Right lobe of liver (tissue), 6 donors: Measurements from ENCODE around the gene CD69. TPM values are rescaled to one million over a fixed set of nuclear protein-coding genes. Genes with fewer than 3 reads are reported as not detected.

ENCODE experiments used
- ATAC-seq, 4 donors: fragments of 200-7000 bp; cut with Tn5 transposase; one replicate each; pipeline ENCODE4 v1.9.1; 2020; ENCODE audit warnings: mild to moderate bottlenecking in 4 of 4, moderate library complexity in 4 of 4
- DNase-seq, 3 donors: peaks; one replicate each; pipeline ENCODE4 v3.0.0-alpha.2; 2020
- H3K27ac ChIP-seq, 3 donors: fragments of 200-600 bp; one replicate each; pipeline ENCODE4 v1.8.0; 2022
- H3K27me3 ChIP-seq, 2 donors: fragments of 200-600 bp; one replicate each; pipeline ENCODE4 v1.8.0; 2022
- H3K36me3 ChIP-seq, 4 donors: fragments of 200-600 bp; sonication (generic) in 1 of 4; one replicate each; pipeline versions ENCODE4 v1.5.1 to v1.8.0; 2017 to 2022; ENCODE audit warnings: control low read depth in 1 of 4
- H3K4me1 ChIP-seq, 4 donors: fragments of 200-600 bp; sonication (generic) in 1 of 4; one replicate each; pipeline versions ENCODE4 v1.5.1 to v1.8.0; 2017 to 2022; ENCODE audit warnings: control low read depth in 1 of 4
- H3K4me3 ChIP-seq, 3 donors: fragments of 200-600 bp; one replicate each; pipeline ENCODE4 v1.8.0; 2022
- H3K9me3 ChIP-seq, 4 donors: fragments of 200-600 bp; sonication (generic) in 1 of 4; one replicate each; pipeline versions ENCODE4 v1.5.1 to v1.8.0; 2017 to 2022; ENCODE audit warnings: control low read depth in 1 of 4
- CTCF ChIP-seq, 4 donors: fragments of 200-600 bp in 3 of 4; fragments of 450-650 bp in 1 of 4; IDR thresholded peaks; one replicate each; pipeline versions ENCODE4 v1.5.1 to v1.8.0; 2016 to 2022; ENCODE audit warnings: antibody characterized with exemption in 4 of 4, mild to moderate bottlenecking in 2 of 4
- POLR2A ChIP-seq: fragments of 450-650 bp; IDR thresholded peaks from one replicate; pipeline ENCODE4 v1.6.1; 2017; ENCODE audit warnings: antibody characterized with exemption, mild to moderate bottlenecking
- WGBS: methylation state at CpG from one replicate; pipeline ENCODE4 v1.1.6; 2018; ENCODE audit warnings: low coverage, low lambda C conversion rate; ENCODE audit not compliant: insufficient coverage; ENCODE audit errors: missing lambda C conversion rate; 5-methylcytosine and 5-hydroxymethylcytosine counted together
- intact Hi-C, 2 donors: fragments of 100-400 bp; cut with DNase I; formaldehyde crosslinking; loops; one replicate each; pipeline versions ENCODE4 v1.11.2 to v1.14.1; 2022
- long read RNA-seq: library from polyadenylated mRNA; unstranded; transcript quantifications from one replicate; pipeline ENCODE4 v2.0.0, GENCODE V29; 2019
- total RNA-seq, 6 experiments: library from RNA; depleted of rRNA in 2 of 6; stranded (reverse); fragments of >200 nt in 2 of 6; fragmentation: NEBNext Ultra II Directional in 3 of 6; extraction: Animal tissue kit (Norgen Biotek cat#: 25700) in 3 of 6; gene quantifications; one replicate each; pipeline versions ENCODE4 v1.1.0 to v1.2.4, GENCODE V29; 2016 to 2023
- donor health status: DM: no; HTN: yes; CAD: no.
- donor health status: DM: no; HTN: no; CAD: no.
- donor health status: DM: no; HTN: no; CAD: no.
- donor health status: DM: no; HTN: yes; CAD: no.
- donor health status: DM: no; HTN: yes; CAD: no.

Gene CD69
- total RNA-seq: 1 to 10 TPM in 3 of 6 experiments, under 1 TPM in 3; 0.26 to 2.3 (median 1.0) TPM
- long read RNA-seq: 0 reads

- DNase-seq (no peak), ATAC-seq (peak; percentile 47 to 57 (median 52))
- Histone ChIP-seq H3K36me3 (no peaks in the 10 kb centered on the region), H3K9me3 (no peaks in the 10 kb centered on the region), H3K4me3 (no peak within 1 kb of the TSS), H3K27ac (no peak within 1 kb of the TSS), H3K4me1 (no peaks in the 10 kb centered on the region), H3K27me3 (no peaks in the 10 kb centered on the region)
- intact Hi-C loops: no loop called here
- 50% methylated on average over 6 of the region's 6 CpGs for whole genome bisulfite sequencing
- TF ChIP-seq POLR2A (peak; percentile 64), CTCF (IDR thresholded peaks at IDR 0.05) (no peak)
Observed at GRCh38 chr12:9760699-9761418, at the start of gene CD69. Gene CD69, minus strand, starts transcription at chr12:9760901. Its CDS starts 81 bp downstream, at chr12:9760820.

- no peak for TF ChIP-seq POLR2A
- TF ChIP-seq CTCF (IDR thresholded peaks at IDR 0.05): no peak
- no peaks in the 10 kb centered on the region for H3K9me3 ChIP-seq
- ATAC-seq (no peak), DNase-seq (no peak)
- no peak overlapping the region for H3K4me3 ChIP-seq
- H3K36me3 ChIP-seq: no peaks in the 10 kb centered on the region
- H3K27ac ChIP-seq: no peak overlapping the region
- H3K4me1 ChIP-seq: no peaks in the 10 kb centered on the region
- no peaks in the 10 kb centered on the region for H3K27me3 ChIP-seq
- intact Hi-C loops: no loop called here
Observed at GRCh38 chr12:9809866-9810265, 49.2 kb upstream of the CD69 start.

- H3K4me1 ChIP-seq: no peaks in the 10 kb centered on the region
- TF ChIP-seq POLR2A (no peak), CTCF (IDR thresholded peaks at IDR 0.05) (no peak)
- no peak for DNase-seq
- ATAC-seq: no peak
- H3K4me3 ChIP-seq: no peak overlapping the region
- no peaks in the 10 kb centered on the region for H3K36me3 ChIP-seq
- no peaks in the 10 kb centered on the region for H3K27me3 ChIP-seq
- 79% methylated on average over 4 of the region's 4 CpGs for WGBS
- H3K9me3 ChIP-seq: no peaks in the 10 kb centered on the region
- intact Hi-C loops: no loop called here
- no peak overlapping the region for H3K27ac ChIP-seq
Observed at GRCh38 chr12:9809338-9809737, 48.6 kb upstream of the CD69 start.

- no peaks in the 10 kb centered on the region for H3K27me3 ChIP-seq
- intact Hi-C loops: no loop called here
- no peaks in the 10 kb centered on the region for H3K9me3 ChIP-seq
- 64% methylated on average over 3 of the region's 3 CpGs for WGBS
- ATAC-seq (no peak), DNase-seq (no peak)
- no peak overlapping the region for H3K27ac ChIP-seq
- no peak for TF ChIP-seq CTCF (IDR thresholded peaks at IDR 0.05)
- no peak overlapping the region for H3K4me3 ChIP-seq
- no peaks in the 10 kb centered on the region for H3K36me3 ChIP-seq
- no peaks in the 10 kb centered on the region for H3K4me1 ChIP-seq
Observed at GRCh38 chr12:9808504-9808903, 47.8 kb upstream of the CD69 start.
